PC-3 (cell line): ENCODE results near the gene NBPF3. TPM values are rescaled to one million over a fixed set of nuclear protein-coding genes. Genes with fewer than 3 reads are reported as not detected.
A peak's percentile ranks its signal among the peaks of the same experiment; 100 is the strongest.
"Not testable (repeated sequence)": the region's sequence is repeated elsewhere in the genome, so short reads cannot be mapped to it uniquely, and the experiment has no call there.

Experiments used
- ATAC-seq: fragments of 200-7000 bp; cut with Tn5 transposase; 2 replicates; pipeline ENCODE4 v1.9.1; 2020; ENCODE audit warnings: mild to moderate bottlenecking, moderate library complexity
- BruUV-seq: library from RNA; stranded (reverse); fragments of 400-500 nt; replicated peaks from 2 replicates; lab custom pipeline; 2021; lab: Mats Ljungman, UMichigan
- CTCF ChIA-PET: fragments of 300-600 bp; sonication (Branson Sonifier 250); formaldehyde crosslinking; loops from one replicate; lab custom pipeline; 2022; ENCODE audit warnings: antibody characterized with exemption; lab: Charles Lee
- POLR2A ChIA-PET: fragments of 300-600 bp; sonication (Branson Sonifier 250); formaldehyde crosslinking; loops from one replicate; lab custom pipeline; 2022; ENCODE audit warnings: antibody characterized with exemption; ENCODE audit not compliant: unreplicated experiment; lab: Charles Lee
- DNase-seq: peaks from one replicate; pipeline ENCODE4 v3.0.0-alpha.2; 2015
- H2AFZ ChIP-seq: fragments of 300-600 bp; sonication (generic); 2 replicates; pipeline ENCODE4 v1.6.0; 2016; ENCODE audit warnings: antibody characterized with exemption, low read length
- H3F3A ChIP-seq: fragments of 300-600 bp; sonication (generic); one replicate; pipeline ENCODE4 v1.6.0; 2017; ENCODE audit warnings: antibody characterized with exemption, low read length, control low read depth, mild to moderate bottlenecking; ENCODE audit not compliant: unreplicated experiment
- H3K27ac ChIP-seq: fragments of 300-600 bp; sonication (generic); 2 replicates; pipeline ENCODE4 v1.5.1; 2016; ENCODE audit warnings: mild to moderate bottlenecking, low read length
- H3K27me3 ChIP-seq: fragments of 300-600 bp; sonication (generic); 2 replicates; pipeline ENCODE4 v1.6.1; 2016; ENCODE audit warnings: low read length, mixed read lengths
- H3K36me3 ChIP-seq: fragments of 300-600 bp; sonication (generic); 2 replicates; pipeline ENCODE4 v1.6.1; 2016; ENCODE audit warnings: low read depth, mixed run types, low read length, mixed read lengths
- H3K4me1 ChIP-seq: fragments of 300-600 bp; sonication (generic); 2 replicates; pipeline ENCODE4 v1.5.1; 2016; ENCODE audit warnings: low read length; ENCODE audit not compliant: insufficient read depth
- H3K4me2 ChIP-seq: fragments of 300-600 bp; sonication (generic); 2 replicates; pipeline ENCODE4 v1.6.0; 2016; ENCODE audit warnings: low read length
- H3K4me3 ChIP-seq: fragments of 300-600 bp; sonication (generic); 2 replicates; pipeline ENCODE4 v1.5.1; 2016; ENCODE audit warnings: mild to moderate bottlenecking, low read length, mixed read lengths
- H3K79me2 ChIP-seq: fragments of 300-600 bp; sonication (generic); 2 replicates; pipeline ENCODE4 v1.6.1; 2017; ENCODE audit warnings: low read length, mixed read lengths
- H3K9ac ChIP-seq: fragments of 300-600 bp; sonication (generic); 2 replicates; pipeline ENCODE4 v1.6.0; 2016; ENCODE audit warnings: mild to moderate bottlenecking, low read length
- H3K9me2 ChIP-seq: fragments of 300-600 bp; sonication (generic); replicated peaks from 2 replicates; pipeline ENCODE4 v1.6.1; 2016; ENCODE audit warnings: mixed run types, low read length, mixed read lengths
- H3K9me3 ChIP-seq: fragments of 300-600 bp; sonication (generic); 2 replicates; pipeline ENCODE4 v1.6.1; 2016; ENCODE audit warnings: low read length, mixed read lengths
- H4K20me1 ChIP-seq: fragments of 300-600 bp; sonication (generic); 2 replicates; pipeline ENCODE4 v1.6.1; 2016; ENCODE audit warnings: low read length, mixed read lengths
- EZH2 ChIP-seq: fragments of 300-600 bp; sonication (generic); IDR thresholded peaks from one replicate; pipeline ENCODE4 v1.6.1; 2017; ENCODE audit warnings: antibody characterized with exemption, mild to moderate bottlenecking, low read length; ENCODE audit not compliant: unreplicated experiment
- EZH2phosphoT487 ChIP-seq: fragments of 300-600 bp; sonication (generic); IDR thresholded peaks from 2 replicates; pipeline ENCODE4 v1.6.1; 2018; ENCODE audit warnings: mild to moderate bottlenecking, antibody characterized with exemption, low read length, borderline replicate concordance
- intact Hi-C: fragments of 100-400 bp; cut with micrococcal nuclease; formaldehyde crosslinking; loops from 2 replicates; pipeline ENCODE4 v1.9.0; 2023
- total RNA-seq: library from RNA; depleted of rRNA; stranded (reverse); fragments of >200 nt; gene quantifications from 2 replicates; pipeline ENCODE4 v1.2.3, GENCODE V29; 2014
- TF ChIP-seq, protein P1 (sequence below): fragments of 300-600 bp; sonication (generic); conservative IDR thresholded peaks from 2 replicates; pipeline ENCODE4 v1.5.1; 2017; ENCODE audit warnings: antibody characterized with exemption, low read depth, mild to moderate bottlenecking, low read length

The NBPF3 gene
- total RNA-seq, 1 experiment from 2014 or later: 26.0 TPM

DNA sequence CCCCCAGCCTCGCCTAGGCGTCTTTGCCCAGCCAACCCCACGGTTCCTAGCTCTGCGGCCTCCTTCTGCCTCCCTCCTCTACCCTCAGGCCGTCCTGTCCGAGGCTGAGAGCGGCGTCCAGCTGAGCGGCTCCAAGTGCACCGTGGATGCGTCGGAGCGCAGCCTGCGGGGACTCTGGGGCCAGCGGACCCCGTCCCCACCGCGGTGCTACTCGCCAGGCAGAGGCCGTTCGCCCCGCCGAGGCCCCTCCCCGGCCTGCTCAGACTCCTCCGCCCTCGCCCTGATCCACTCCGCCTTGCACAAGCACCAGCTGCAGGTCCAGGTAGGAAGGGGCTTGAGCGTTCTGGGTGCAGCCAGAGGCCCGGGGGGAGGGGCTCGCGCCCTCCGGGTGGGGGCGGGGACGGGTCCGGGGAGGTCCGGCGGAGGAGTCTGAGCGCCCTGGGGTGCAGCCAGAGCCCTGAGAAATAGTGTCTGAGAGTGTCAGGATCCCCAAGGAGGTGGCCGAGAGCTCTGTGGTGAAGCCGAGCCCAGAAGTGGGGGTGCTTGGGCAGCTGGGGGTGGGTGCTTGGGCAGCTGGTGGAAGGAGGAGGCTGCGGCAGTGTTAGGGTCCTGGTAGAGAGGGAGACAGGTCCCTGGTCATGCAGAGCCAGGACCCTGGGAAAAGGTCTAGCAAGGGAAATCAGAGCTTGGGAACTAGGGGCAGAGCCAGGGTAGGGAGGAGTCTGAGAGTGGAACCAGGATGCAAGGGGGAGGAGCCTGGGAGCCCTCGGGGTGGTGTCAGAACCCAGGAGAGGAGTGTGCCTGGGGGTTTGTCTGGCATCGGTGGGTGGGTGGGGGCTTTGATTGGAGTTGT is 3.2 kb upstream of the NBPF3 start:
- peak overlapping the region; percentile 69 for H2AFZ ChIP-seq
- H3K27me3 ChIP-seq: no peaks in the 10 kb centered on the region
- no peaks in the 10 kb centered on the region for H3K9me3 ChIP-seq
- DNase-seq: peak; percentile 14
- no peak for TF ChIP-seq EZH2
- TF ChIP-seq, protein P1, sequence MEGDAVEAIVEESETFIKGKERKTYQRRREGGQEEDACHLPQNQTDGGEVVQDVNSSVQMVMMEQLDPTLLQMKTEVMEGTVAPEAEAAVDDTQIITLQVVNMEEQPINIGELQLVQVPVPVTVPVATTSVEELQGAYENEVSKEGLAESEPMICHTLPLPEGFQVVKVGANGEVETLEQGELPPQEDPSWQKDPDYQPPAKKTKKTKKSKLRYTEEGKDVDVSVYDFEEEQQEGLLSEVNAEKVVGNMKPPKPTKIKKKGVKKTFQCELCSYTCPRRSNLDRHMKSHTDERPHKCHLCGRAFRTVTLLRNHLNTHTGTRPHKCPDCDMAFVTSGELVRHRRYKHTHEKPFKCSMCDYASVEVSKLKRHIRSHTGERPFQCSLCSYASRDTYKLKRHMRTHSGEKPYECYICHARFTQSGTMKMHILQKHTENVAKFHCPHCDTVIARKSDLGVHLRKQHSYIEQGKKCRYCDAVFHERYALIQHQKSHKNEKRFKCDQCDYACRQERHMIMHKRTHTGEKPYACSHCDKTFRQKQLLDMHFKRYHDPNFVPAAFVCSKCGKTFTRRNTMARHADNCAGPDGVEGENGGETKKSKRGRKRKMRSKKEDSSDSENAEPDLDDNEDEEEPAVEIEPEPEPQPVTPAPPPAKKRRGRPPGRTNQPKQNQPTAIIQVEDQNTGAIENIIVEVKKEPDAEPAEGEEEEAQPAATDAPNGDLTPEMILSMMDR: no peak
- TF ChIP-seq EZH2phosphoT487: no peak
- peaks cover 14% of the 10 kb centered on the region for H3K79me2 ChIP-seq
- ChIA-PET CTCF (no interaction called here), POLR2A (no interaction called here)
- H3K9ac ChIP-seq: peak overlapping the region; percentile 43
- intact Hi-C loops: no loop called here
- BruUV-seq: no TSS peak
- H4K20me1 ChIP-seq: no peaks in the 10 kb centered on the region
- peaks cover 10% of the 10 kb centered on the region for H3K4me1 ChIP-seq
- H3K36me3 ChIP-seq: no peaks in the 10 kb centered on the region
- ATAC-seq: peak; percentile 38
- no peaks in the 10 kb centered on the region for H3F3A ChIP-seq
- H3K9me2 ChIP-seq: no peaks in the 10 kb centered on the region
- H3K4me2 ChIP-seq: peak overlapping the region; percentile 67
- no peak overlapping the region for H3K27ac ChIP-seq
- peak overlapping the region; percentile 58 for H3K4me3 ChIP-seq

DNA sequence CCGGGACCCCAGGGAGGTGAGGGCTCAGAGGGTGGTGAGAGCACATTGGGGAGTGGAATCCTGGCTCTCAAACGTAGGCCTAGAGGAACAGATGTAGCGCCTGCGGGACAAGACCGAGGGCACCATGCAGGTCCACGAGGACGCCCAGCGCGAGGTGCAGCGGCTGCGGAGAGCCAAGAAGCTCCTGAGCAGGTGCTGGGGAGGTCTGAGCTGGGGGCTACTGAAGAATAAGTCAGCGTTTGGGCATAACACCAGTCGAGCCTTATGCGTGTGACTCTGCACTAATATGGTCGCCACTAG is 2.6 kb upstream of the NBPF3 start:
- Histone ChIP-seq H4K20me1 (no peaks in the 10 kb centered on the region), H3K9me2 (no peaks in the 10 kb centered on the region), H3K4me3 (peak overlapping the region; percentile 58), H3F3A (no peaks in the 10 kb centered on the region), H2AFZ (peak overlapping the region; percentile 69), H3K9ac (peak overlapping the region; percentile 43), H3K36me3 (no peaks in the 10 kb centered on the region), H3K27me3 (no peaks in the 10 kb centered on the region), H3K4me1 (peaks cover 10% of the 10 kb centered on the region), H3K4me2 (peak overlapping the region; percentile 67), H3K27ac (no peak overlapping the region), H3K9me3 (no peaks in the 10 kb centered on the region), H3K79me2 (peaks cover 20% of the 10 kb centered on the region)
- ATAC-seq (no peak), DNase-seq (no peak)
- CTCF ChIA-PET: no interaction called here
- no TSS peak for BruUV-seq
- no peak for TF ChIP-seq EZH2phosphoT487
- TF ChIP-seq, protein P1: no peak
- no peak for TF ChIP-seq EZH2
- POLR2A ChIA-PET: no interaction called here
- intact Hi-C loops: no loop called here

DNA sequence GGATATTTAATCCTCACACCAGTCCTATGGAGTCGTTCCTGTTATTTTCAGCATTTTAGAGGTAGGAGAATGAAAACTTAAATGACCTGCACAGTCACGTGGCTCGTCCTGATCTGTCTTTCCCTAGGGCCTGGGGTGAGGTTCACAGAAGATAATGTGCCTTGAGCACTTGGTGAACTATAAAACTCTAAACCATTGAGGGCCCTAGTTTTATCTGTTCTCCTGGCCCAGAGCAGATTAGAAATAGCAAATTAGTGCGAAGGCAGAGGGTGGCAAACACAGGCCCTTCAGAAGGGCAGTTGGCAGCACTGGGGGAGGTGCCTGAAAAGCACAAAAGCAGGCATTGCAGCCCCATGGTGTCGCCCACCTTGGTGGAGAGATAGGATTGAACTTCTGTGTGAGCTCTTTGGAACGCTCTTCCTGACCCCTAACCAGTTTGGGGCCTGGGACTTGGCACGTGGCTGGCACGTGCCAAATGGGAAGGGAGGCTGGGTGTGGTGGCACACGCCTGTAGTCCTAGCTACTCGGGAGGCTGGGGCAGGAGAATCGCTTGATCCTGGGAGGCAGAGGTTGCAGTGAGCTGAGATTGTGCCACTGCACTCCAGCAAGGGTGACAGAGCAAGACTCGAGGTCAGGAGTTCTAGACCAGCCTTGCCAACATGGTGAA is 1.2 kb upstream of the NBPF3 start:
- H3F3A ChIP-seq, H3K36me3 ChIP-seq, H3K9me2 ChIP-seq, H3K9ac ChIP-seq, H4K20me1 ChIP-seq, H3K27ac ChIP-seq, H3K9me3 ChIP-seq, CTCF ChIA-PET, ATAC-seq, DNase-seq, H3K27me3 ChIP-seq, H2AFZ ChIP-seq, H3K4me3 ChIP-seq, BruUV-seq, intact Hi-C loops: not testable (repeated sequence)
- 0 out of 2 replicates have a peak overlapping the region, but pooled peaks have one; percentile 89 for H3K4me2 ChIP-seq
- peaks cover 10% of the 10 kb centered on the region for H3K4me1 ChIP-seq
- POLR2A ChIA-PET: interaction anchor here (0.7 kb wide), 1 partner anchor 1580 kb away, joined by 4 read pairs; no protein-coding TSS in a partner anchor
- peaks cover 34% of the 10 kb centered on the region for H3K79me2 ChIP-seq
